ENCODE results near the gene CHRNG.
"Not testable (repeated sequence)": the region's sequence is repeated elsewhere in the genome, so short reads cannot be mapped to it uniquely, and the experiment has no call there.

Gene CHRNG

GRCh38 chr2:232545511-232546375, 6.3 kb downstream of the CHRNG start:
- no peak for DNase-seq (ENCODE audit: low spot score)

- no peak for DNase-seq (ENCODE audit: low spot score)
Observed at GRCh38 chr2:232547991-232548390, 8.5 kb downstream of the CHRNG start.

- DNase-seq (ENCODE audit: low spot score) = no peak
Observed at GRCh38 chr2:232549655-232550353, 10.3 kb downstream of the CHRNG start.

GRCh38 chr2:232550354-232551249, 11.1 kb downstream of the CHRNG start, which contains the start of the genes EIF4E2 and TIGD1:
Gene EIF4E2 (plus strand): TSS chr2:232550689. CDS start chr2:232550725, 36 bp downstream.
Gene TIGD1 (minus strand): TSS chr2:232550557. CDS start chr2:232549882, 675 bp downstream.
- DNase-seq (ENCODE audit: low spot score) = peak; percentile 95

GRCh38 chr2:232551250-232551638, 11.8 kb downstream of the CHRNG start:
- DNase-seq (ENCODE audit: low spot score) = no peak

GRCh38 chr2:232551776-232552175, 12.3 kb downstream of the CHRNG start:
- no peak for DNase-seq (ENCODE audit: low spot score)

- no peak for DNase-seq (ENCODE audit: low spot score)
Observed at GRCh38 chr2:232556426-232556825, 16.9 kb downstream of the CHRNG start.

GRCh38 chr2:232562515-232563151, 23.1 kb downstream of the CHRNG start:
- no peak for DNase-seq (ENCODE audit: low spot score)

- no peak for DNase-seq (ENCODE audit: low spot score)
Observed at GRCh38 chr2:232563580-232563979, 24.1 kb downstream of the CHRNG start.

GRCh38 chr2:232567721-232568120, 28.2 kb downstream of the CHRNG start:
- no peak for DNase-seq (ENCODE audit: low spot score)

GRCh38 chr2:232568161-232568560, 28.7 kb downstream of the CHRNG start:
- DNase-seq (ENCODE audit: low spot score) = no peak

- DNase-seq (ENCODE audit: low spot score) = no peak
Observed at GRCh38 chr2:232569541-232569940, 30.0 kb downstream of the CHRNG start.

GRCh38 chr2:232570481-232570880, 31.0 kb downstream of the CHRNG start:
- not testable (repeated sequence) for DNase-seq (ENCODE audit: low spot score)

- no peak for DNase-seq (ENCODE audit: low spot score)
Observed at GRCh38 chr2:232571026-232571474, 31.6 kb downstream of the CHRNG start.

- DNase-seq (ENCODE audit: low spot score) = no peak
Observed at GRCh38 chr2:232573042-232573441, 33.5 kb downstream of the CHRNG start.

GRCh38 chr2:232573771-232574435, 34.4 kb downstream of the CHRNG start:
- no peak for DNase-seq (ENCODE audit: low spot score)

- no peak for DNase-seq (ENCODE audit: low spot score)
Observed at GRCh38 chr2:232574674-232575403, 35.3 kb downstream of the CHRNG start.

GRCh38 chr2:232575404-232575746, 35.9 kb downstream of the CHRNG start:
- no peak for DNase-seq (ENCODE audit: low spot score)

- DNase-seq (ENCODE audit: low spot score) = no peak
Observed at GRCh38 chr2:232576995-232577394, 37.5 kb downstream of the CHRNG start.

GRCh38 chr2:232577841-232578240, 38.3 kb downstream of the CHRNG start:
- no peak for DNase-seq (ENCODE audit: low spot score)
